Progenitor cell of endocrine pancreas (in vitro differentiated cells): ENCODE results near the gene GDPD2. TPM values are rescaled to one million over a fixed set of nuclear protein-coding genes. Genes with fewer than 3 reads are reported as not detected.

ENCODE experiments used
- DNase-seq: peaks from one replicate; pipeline ENCODE4 v3.0.0; 2021; ENCODE audit warnings: low spot score; ENCODE audit not compliant: unreplicated experiment
- H3K27ac Mint-ChIP-seq: 2 replicates; pipeline ENCODE4 v1.8.0; 2021; ENCODE audit warnings: mild to moderate bottlenecking, moderate library complexity, mixed read lengths
- H3K27me3 Mint-ChIP-seq: 2 replicates; pipeline ENCODE4 v1.8.0; 2021; ENCODE audit warnings: mixed read lengths
- H3K36me3 Mint-ChIP-seq: 2 replicates; pipeline ENCODE4 v1.8.0; 2022; ENCODE audit warnings: mixed read lengths; ENCODE audit not compliant: insufficient read depth
- H3K4me1 Mint-ChIP-seq: 2 replicates; pipeline ENCODE4 v1.8.0; 2021; ENCODE audit warnings: low read depth, mixed read lengths
- H3K4me3 Mint-ChIP-seq: 2 replicates; pipeline ENCODE4 v1.8.0; 2021; ENCODE audit warnings: low read depth, mild to moderate bottlenecking, moderate library complexity, mixed read lengths
- H3K9me3 Mint-ChIP-seq: 2 replicates; pipeline ENCODE4 v1.8.0; 2021; ENCODE audit warnings: low read depth, mixed read lengths
- CTCF ChIP-seq: fragments of 200-600 bp; sonication (generic); IDR thresholded peaks from one replicate; pipeline ENCODE4 v1.5.0; 2021; ENCODE audit warnings: antibody characterized with exemption, mild to moderate bottlenecking; ENCODE audit not compliant: unreplicated experiment
- total RNA-seq: library from RNA; stranded (reverse); gene quantifications from 2 replicates; pipeline ENCODE4 v1.2.1, GENCODE V29; 2021

Gene GDPD2
- total RNA-seq, 1 donor from 2014 or later: 2.3 TPM

DNA sequence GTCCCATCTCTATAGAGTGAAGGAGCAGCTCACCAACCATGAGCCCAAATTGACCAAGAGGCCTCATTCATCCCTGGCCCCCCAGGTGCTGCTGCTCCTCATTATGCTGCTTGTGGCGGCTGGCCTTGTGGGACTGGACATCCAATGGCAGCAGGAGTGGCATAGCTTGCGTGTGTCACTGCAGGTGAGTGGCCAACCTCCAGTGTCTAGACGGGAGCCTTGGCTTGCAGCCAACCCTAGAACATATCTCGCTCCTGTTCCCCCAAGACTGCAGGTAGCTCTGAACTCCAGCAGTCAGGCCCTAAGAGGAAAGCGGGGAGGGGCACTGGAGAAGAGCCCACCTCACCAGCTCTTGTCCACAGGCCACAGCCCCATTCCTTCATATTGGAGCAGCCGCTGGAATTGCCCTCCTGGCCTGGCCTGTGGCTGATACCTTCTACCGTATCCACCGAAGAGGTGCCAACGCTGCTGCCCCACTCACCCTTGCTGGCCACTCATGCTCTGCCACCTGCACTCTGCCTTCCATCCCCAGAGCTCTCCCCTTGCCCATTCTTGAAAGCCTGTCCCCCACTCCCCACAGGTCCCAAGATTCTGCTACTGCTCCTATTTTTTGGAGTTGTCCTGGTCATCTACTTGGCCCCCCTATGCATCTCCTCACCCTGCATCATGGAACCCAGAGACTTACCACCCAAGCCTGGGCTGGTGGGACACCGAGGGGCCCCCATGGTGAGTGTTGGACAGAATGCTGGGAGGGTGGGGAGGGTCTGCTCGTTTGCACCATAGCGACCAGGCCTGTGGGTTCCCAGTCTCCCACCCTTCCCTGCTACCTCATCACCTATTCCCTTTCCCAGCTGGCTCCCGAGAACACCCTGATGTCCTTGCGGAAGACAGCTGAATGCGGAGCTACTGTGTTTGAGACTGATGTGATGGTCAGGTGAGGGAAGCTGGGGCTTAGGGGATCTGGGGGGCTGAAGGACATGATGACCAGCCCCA, 3.5 kb downstream of the GDPD2 start:
- Mint-ChIP-seq H3K4me3 (no peak overlapping the region), H3K27me3 (no peaks in the 10 kb centered on the region), H3K4me1 (peaks cover 8% of the 10 kb centered on the region), H3K9me3 (peaks cover 4% of the 10 kb centered on the region), H3K36me3 (no peaks in the 10 kb centered on the region), H3K27ac (no peak overlapping the region)
- DNase-seq: no peak
- no peak for TF ChIP-seq CTCF

DNA sequence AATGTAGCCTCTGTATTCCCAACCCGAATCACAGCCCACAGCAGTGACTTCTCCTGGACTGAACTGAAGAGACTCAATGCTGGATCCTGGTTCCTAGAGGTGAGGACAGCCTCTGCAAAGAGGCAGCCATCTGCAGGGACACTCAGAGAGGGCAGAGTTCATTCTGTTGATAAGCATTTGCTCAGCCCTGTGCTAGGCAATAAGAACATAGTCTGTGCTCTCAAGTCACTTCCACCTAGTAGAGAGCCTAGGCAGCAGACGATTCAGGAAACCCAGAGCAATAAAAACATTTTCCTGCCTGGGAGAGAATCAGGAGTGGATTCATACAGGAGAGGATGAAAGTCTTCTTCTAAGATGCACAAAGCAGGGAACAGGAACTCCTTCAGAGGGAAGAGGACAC, 4.3 kb downstream of the GDPD2 start:
- H3K36me3 Mint-ChIP-seq: no peaks in the 10 kb centered on the region
- no peak for TF ChIP-seq CTCF
- no peak for DNase-seq

DNA sequence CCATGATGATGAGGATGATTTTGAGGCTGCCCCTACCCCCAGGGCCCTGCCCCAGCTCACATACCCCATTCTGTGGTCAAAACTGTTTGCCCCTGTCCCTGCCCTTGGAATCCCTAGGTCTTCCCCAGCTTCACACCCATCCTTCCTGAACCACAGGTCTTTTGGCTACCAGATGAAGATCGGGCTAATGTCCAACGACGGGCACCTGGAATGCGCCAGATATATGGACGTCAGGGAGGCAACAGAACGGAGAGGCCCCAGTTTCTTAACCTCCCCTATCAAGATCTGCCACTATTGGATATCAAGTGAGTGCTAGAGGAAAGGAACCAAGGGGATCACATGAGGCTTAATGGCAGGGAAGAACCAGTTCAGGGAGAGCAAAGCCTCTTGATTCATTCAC, 6.6 kb downstream of the GDPD2 start:
- Mint-ChIP-seq H3K9me3 (peaks cover 9% of the 10 kb centered on the region), H3K36me3 (peaks cover 1% of the 10 kb centered on the region), H3K27me3 (no peaks in the 10 kb centered on the region), H3K4me1 (peaks cover 4% of the 10 kb centered on the region), H3K27ac (no peak overlapping the region), H3K4me3 (no peak overlapping the region)
- no peak for DNase-seq
- TF ChIP-seq CTCF: no peak

More for the DNA sequence above, 4.3 kb downstream of the GDPD2 start:
- Mint-ChIP-seq H3K4me3 (no peak overlapping the region), H3K4me1 (peaks cover 8% of the 10 kb centered on the region), H3K27ac (no peak overlapping the region), H3K9me3 (peaks cover 4% of the 10 kb centered on the region), H3K27me3 (no peaks in the 10 kb centered on the region)

DNA sequence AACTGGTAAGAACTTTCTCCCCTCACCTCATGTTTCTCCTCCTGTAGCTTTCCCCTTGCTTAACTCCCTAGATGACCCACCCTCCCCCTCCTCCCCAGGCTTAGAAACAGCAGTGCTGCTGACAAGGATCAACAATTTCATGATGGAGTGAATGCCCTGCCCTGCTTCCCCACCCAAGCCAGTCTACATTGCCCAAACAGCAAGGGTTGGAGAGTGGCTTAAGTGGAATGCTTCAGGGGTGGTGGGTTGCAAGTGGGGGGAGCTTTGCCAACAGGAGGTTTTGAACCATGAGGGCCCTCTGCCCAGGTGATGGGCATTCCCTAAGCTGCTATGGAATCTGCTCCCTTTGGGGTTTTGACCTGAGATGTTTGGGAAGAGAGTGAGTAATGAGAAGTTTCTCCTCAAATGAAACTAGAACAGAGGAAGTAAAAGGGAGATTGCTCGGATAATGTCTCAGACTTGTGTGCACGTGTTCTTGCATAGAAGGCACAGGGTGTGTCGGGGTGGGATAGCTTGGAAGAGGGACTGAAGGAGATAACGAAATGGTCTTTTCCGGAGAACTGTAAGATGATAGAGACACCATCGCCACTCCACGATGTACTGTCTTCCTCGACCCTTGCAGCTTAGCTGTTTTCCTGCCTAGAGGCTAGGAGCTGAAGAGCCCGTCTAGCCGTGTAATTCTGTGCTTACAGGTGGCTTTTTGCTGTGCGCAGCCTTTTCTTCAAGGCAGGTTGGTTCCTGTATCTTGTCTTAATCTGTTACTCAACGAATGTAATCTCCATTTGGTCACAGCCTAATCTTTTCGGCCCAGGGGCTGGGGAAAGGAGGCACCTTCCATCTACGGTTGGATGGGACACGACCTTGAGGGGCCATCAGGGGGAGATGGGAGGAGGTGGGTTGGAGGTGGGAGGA, 10.1 kb downstream of the GDPD2 start:
- Mint-ChIP-seq H3K27ac (peak overlapping the region; percentile 98), H3K27me3 (no peaks in the 10 kb centered on the region), H3K9me3 (peaks cover 20% of the 10 kb centered on the region), H3K4me1 (peaks cover 16% of the 10 kb centered on the region), H3K4me3 (peak overlapping the region; percentile 92), H3K36me3 (peaks cover 1% of the 10 kb centered on the region)
- TF ChIP-seq CTCF: no peak
- DNase-seq: no peak

DNA sequence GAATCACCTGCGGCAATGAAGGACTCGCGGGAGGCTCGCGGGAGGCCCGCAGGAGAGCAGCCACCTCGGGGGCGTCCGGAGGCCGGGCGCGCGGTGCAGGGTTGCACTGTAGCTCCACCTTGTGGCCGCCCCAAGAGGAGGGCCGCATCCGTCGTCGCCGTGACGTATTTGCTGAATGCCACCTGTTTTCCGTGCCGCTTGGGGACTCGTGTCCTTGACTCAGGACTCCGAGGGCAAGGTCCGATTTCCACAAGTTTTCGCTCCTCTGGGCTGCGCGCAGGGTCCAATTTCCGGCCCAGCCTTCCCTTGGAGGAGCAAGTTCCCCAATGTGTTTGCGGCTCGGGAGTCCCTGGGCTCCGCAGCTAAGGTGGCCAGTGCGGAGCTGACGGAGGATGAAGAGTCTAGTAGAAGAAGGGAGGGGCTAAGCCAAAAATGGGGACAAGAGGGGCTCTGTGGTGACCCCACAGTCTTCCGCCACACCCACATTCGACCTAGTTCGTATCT, 10.8 kb downstream of the GDPD2 start:
- peak overlapping the region; percentile 92 for H3K4me3 Mint-ChIP-seq
- H3K36me3 Mint-ChIP-seq: peaks cover 1% of the 10 kb centered on the region
- TF ChIP-seq CTCF: peak; percentile 70
- H3K9me3 Mint-ChIP-seq: peaks cover 19% of the 10 kb centered on the region
- H3K4me1 Mint-ChIP-seq: peaks cover 16% of the 10 kb centered on the region
- H3K27me3 Mint-ChIP-seq: no peaks in the 10 kb centered on the region
- H3K27ac Mint-ChIP-seq: peak overlapping the region; percentile 98
- DNase-seq: peak; percentile 60
